Measurements from ENCODE around the gene PLA2G15. TPM values are rescaled to one million over a fixed set of nuclear protein-coding genes. Genes with fewer than 3 reads are reported as not detected.

The PLA2G15 gene
- total RNA-seq, 1 experiment from 2014 or later = 43.0 TPM

- in situ Hi-C loops (cut with HindIII; ENCODE audit: low pct_unique_long_range_greater_than_20kb, low sequenced_read_pairs) = no loop called here
- no peak for DNase-seq (ENCODE audit: low read depth)
These were observed 15.0 kb upstream of the PLA2G15 start for GRCh38 chr16:68230176-68230571.

GRCh38 chr16:68230956-68231355 is 14.2 kb upstream of the PLA2G15 start:
- in situ Hi-C loops (cut with HindIII; ENCODE audit: low pct_unique_long_range_greater_than_20kb, low sequenced_read_pairs) = no loop called here
- DNase-seq (ENCODE audit: low read depth) = no peak

GRCh38 chr16:68231384-68232136 is 13.6 kb upstream of the PLA2G15 start:
- in situ Hi-C loops (cut with HindIII; ENCODE audit: low pct_unique_long_range_greater_than_20kb, low sequenced_read_pairs) = no loop called here
- DNase-seq (ENCODE audit: low read depth) = no peak

GRCh38 chr16:68232335-68232734 is 12.8 kb upstream of the PLA2G15 start:
- DNase-seq (ENCODE audit: low read depth) = no peak
- in situ Hi-C loops (cut with HindIII; ENCODE audit: low pct_unique_long_range_greater_than_20kb, low sequenced_read_pairs) = no loop called here

GRCh38 chr16:68233085-68233834 is 11.9 kb upstream of the PLA2G15 start:
- in situ Hi-C loops (cut with HindIII; ENCODE audit: low pct_unique_long_range_greater_than_20kb, low sequenced_read_pairs) = no loop called here

DNA sequence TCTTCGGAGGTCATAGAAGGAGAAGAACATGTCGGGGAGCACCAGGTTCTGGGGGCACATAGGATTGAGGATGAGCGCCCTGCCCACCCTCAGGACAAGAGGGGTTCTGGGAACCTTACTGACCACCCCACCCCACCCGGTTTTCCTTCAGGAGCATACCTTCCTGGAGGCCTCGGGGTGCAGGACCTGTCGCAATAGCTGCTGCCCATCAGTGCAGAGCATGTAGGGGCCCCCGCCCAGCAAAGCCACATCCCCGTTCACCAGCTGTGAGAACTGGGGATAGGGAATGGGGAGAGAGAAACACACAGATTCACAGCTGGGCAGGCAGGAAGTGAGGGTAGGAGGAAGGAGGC is 11.4 kb upstream of the PLA2G15 start:
- DNase-seq (ENCODE audit: low read depth) = no peak
- in situ Hi-C loops (cut with HindIII; ENCODE audit: low pct_unique_long_range_greater_than_20kb, low sequenced_read_pairs) = no loop called here

More at GRCh38 chr16:68233085-68233834, 11.9 kb upstream of the PLA2G15 start:
- DNase-seq (ENCODE audit: low read depth) = no peak

DNA sequence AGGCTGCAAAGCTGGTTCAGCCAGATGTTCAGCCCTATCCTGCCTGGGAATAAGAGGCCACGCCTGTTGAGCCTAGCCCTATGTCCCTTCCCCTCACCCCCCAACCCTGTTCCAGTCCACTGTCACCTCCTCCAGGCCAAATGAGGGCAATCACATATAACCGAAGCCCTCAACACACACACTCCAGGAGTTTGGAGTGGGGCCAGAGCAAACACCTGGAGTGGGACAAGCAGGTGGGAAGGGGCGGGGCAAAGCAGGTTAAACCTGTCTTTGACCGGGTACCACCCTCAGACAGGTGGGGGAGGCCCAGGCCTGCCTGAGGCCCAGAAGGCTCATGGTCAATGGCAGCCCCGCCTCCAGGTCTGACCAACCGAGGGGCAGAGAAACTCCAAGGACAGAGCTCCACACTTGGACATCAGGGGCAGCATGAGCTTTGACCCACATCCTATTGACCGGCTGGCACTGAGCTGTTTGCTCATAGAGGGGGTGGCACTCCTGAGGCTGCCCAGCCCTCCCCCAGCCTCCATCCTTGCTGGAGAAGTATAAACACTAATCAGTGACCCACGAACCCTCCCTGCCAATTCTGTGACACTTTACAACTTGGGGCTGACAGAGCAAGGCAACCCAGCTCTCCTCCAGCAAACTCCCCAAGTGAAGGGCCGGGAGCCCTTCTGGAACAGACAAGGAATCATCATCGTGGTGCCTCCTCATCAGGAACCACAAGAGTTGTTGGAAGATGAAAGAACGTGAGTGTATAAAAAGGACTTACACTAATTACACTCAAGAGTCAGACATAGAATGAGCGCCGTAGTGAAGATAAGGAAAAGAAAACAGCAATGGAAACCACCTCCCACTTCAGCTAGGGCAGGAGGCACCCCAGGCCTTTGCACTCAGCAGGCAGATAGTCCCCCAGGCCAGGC is 10.7 kb upstream of the PLA2G15 start:
- in situ Hi-C loops (cut with HindIII; ENCODE audit: low pct_unique_long_range_greater_than_20kb, low sequenced_read_pairs) = no loop called here
- DNase-seq (ENCODE audit: low read depth) = peak; percentile 76

- in situ Hi-C loops (cut with HindIII; ENCODE audit: low pct_unique_long_range_greater_than_20kb, low sequenced_read_pairs) = no loop called here
- no peak for DNase-seq (ENCODE audit: low read depth)
These were observed 9.9 kb upstream of the PLA2G15 start for GRCh38 chr16:68235108-68235886.

GRCh38 chr16:68235887-68236136 is 9.4 kb upstream of the PLA2G15 start, which contains the start of gene ESRP2:
ESRP2 (minus strand) TSS chr16:68236127; CDS start chr16:68236045, 82 bp downstream.
- DNase-seq (ENCODE audit: low read depth) = no peak
- in situ Hi-C loops (cut with HindIII; ENCODE audit: low pct_unique_long_range_greater_than_20kb, low sequenced_read_pairs) = no loop called here

DNA sequence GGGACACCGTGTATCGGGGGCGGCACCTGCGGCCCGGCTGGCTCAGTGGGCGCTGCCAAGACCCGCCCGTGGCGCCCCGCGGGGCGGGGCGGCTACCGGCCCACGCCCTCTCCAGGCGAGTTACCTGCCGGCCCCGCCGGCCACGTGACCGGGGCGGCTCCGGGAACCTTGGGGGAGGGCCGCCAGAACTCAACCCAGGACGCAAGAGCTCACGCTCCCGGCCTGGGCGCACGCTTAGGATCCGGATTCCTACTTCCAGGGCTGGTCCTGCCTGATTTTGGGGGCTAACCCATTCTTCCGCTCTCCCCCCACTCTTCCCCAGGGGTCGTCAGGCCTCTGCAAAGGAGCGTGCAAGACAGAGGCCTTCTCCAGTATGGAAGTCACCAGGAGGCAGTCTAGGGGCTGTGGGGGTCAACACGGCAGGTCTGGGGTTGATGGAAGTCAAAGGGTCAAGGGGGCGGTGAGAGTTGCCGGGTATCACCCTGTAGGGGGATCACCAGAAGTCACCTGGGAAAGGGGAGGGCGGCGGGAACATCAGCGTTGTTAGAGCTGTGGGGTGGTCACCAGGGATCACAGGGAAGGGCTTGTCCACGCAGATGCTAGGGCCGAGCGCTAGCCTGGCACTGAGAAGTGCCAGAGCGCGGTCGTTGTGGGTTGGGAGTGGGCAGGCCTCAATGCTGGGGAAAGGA is 8.9 kb upstream of the PLA2G15 start:
- in situ Hi-C loops (cut with HindIII; ENCODE audit: low pct_unique_long_range_greater_than_20kb, low sequenced_read_pairs) = no loop called here
- no peak for DNase-seq (ENCODE audit: low read depth)

GRCh38 chr16:68236826-68237242 is 8.3 kb upstream of the PLA2G15 start:
- no peak for DNase-seq (ENCODE audit: low read depth)
- in situ Hi-C loops (cut with HindIII; ENCODE audit: low pct_unique_long_range_greater_than_20kb, low sequenced_read_pairs) = no loop called here

DNA sequence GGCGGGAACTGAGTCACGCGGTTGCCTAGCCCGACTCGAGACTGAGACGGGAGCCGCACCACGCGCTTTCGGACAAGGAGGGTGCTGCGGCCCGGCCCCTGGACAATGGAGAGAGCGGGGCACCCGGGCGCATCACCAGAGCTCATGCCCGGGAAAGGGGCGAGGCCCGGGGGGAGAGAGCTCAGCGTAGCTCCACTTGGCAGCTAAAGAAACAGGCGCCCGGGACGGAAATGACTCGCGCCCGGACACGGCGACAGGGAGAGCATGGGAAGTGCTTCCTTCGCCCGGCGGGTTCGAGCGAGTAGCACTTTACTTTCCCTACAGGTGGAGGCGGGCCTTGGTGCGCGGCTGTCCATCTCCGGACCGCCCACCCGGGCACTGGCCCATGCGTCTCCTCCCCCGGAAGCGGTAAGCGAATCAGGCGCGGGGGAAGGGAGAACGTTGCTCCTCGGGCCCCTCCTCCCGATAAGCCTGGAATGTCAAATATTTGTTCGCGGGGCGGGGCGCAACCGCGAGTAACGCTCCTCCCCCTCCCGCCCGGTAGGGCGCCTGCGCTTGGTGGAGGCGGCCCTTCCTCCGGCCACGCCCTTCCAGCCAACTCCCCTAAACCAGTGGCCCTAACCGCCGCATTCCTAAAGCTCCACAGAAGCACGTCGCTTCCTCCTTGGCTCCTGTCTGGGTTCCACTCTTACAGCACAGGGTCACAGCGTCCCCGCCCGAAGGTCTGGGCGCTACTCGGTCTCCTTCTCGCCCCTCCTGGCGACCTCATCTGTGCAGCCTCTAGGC is 7.7 kb upstream of the PLA2G15 start:
- DNase-seq (ENCODE audit: low read depth) = peak; percentile 100
- in situ Hi-C loops (cut with HindIII; ENCODE audit: low pct_unique_long_range_greater_than_20kb, low sequenced_read_pairs) = no loop called here

- in situ Hi-C loops (cut with HindIII; ENCODE audit: low pct_unique_long_range_greater_than_20kb, low sequenced_read_pairs) = no loop called here
- no peak for DNase-seq (ENCODE audit: low read depth)
These were observed 7.2 kb upstream of the PLA2G15 start for GRCh38 chr16:68238029-68238345.

DNA sequence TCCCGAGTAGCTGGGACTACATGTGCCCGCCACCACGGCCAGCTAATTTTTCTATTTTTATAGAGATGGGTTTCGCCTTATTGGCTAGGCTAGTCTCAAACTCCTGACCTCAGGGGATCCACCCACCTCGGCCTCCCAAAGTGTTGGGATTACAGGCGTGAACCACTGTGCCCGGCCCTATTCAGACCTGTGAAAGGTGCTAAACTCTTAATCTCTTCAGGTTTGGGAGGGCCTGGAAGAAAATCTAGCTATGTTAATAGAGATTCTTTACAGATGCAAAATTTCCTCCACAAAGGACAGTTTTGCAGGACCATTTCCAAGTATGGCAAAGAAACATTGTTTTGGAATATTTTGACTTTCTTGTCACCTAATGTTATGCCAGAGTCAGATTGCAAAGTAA is 3.1 kb upstream of the PLA2G15 start:
- in situ Hi-C loops (cut with HindIII; ENCODE audit: low pct_unique_long_range_greater_than_20kb, low sequenced_read_pairs) = no loop called here
- DNase-seq (ENCODE audit: low read depth) = no peak

GRCh38 chr16:68242926-68243858 is 2.0 kb upstream of the PLA2G15 start:
- in situ Hi-C loops (cut with HindIII; ENCODE audit: low pct_unique_long_range_greater_than_20kb, low sequenced_read_pairs) = no loop called here
- DNase-seq (ENCODE audit: low read depth) = no peak

- in situ Hi-C loops (cut with HindIII; ENCODE audit: low pct_unique_long_range_greater_than_20kb, low sequenced_read_pairs) = no loop called here
- DNase-seq (ENCODE audit: low read depth) = no peak
These were observed 681 bp upstream of the PLA2G15 start for GRCh38 chr16:68244481-68244902.

All from Caki2 (cell line).